SK-N-SH treated with all-trans-retinoic acid at 6 μM for 48 hours (cell line): ENCODE measurements around the gene EPHA1.

ENCODE experiments used
- ATAC-seq: fragments of 200-7000 bp; cut with Tn5 transposase; 3 replicates; pipeline ENCODE4 v1.9.1; 2020; ENCODE audit warnings: mild to moderate bottlenecking, moderate library complexity
- ARNTL ChIP-seq: fragments of 450-650 bp; formaldehyde crosslinking; IDR thresholded peaks from 2 replicates; pipeline ENCODE4 v1.5.0; 2020; ENCODE audit warnings: low read depth, mild to moderate bottlenecking, moderate library complexity, borderline replicate concordance
- BACH2 ChIP-seq: fragments of 250-450 bp; sonication (Bioruptor Pico); IDR thresholded peaks from 2 replicates; pipeline ENCODE4 v1.9.0; 2021; ENCODE audit warnings: mild to moderate bottlenecking, borderline replicate concordance
- CSDC2 ChIP-seq: fragments of 250-450 bp; sonication (Bioruptor Pico); IDR thresholded peaks from 2 replicates; pipeline ENCODE4 v1.5.0; 2020; ENCODE audit warnings: mild to moderate bottlenecking, moderate library complexity
- ESRRG ChIP-seq: fragments of 250-450 bp; sonication (Bioruptor Pico); IDR thresholded peaks from 2 replicates; pipeline ENCODE4 v1.6.1; 2021; ENCODE audit warnings: mild to moderate bottlenecking
- GLIS3 ChIP-seq: fragments of 250-450 bp; sonication (Bioruptor Pico); IDR thresholded peaks from 2 replicates; pipeline ENCODE4 v1.5.0; 2020; ENCODE audit warnings: mild to moderate bottlenecking, moderate library complexity
- ISL1 ChIP-seq: fragments of 250-450 bp; sonication (Bioruptor Pico); IDR thresholded peaks from 2 replicates; pipeline ENCODE4 v2.1.2; 2022; ENCODE audit warnings: mild to moderate bottlenecking, moderate library complexity
- OSR1 ChIP-seq: fragments of 250-450 bp; sonication (Bioruptor Pico); IDR thresholded peaks from 2 replicates; pipeline ENCODE4 v1.8.0; 2022; ENCODE audit warnings: moderate library complexity, mild to moderate bottlenecking, inconsistent platforms
- RARB ChIP-seq: fragments of 250-450 bp; sonication (Bioruptor Pico); IDR thresholded peaks from 2 replicates; pipeline ENCODE4 v1.8.0; 2021; ENCODE audit warnings: mild to moderate bottlenecking, moderate library complexity
- SNAI2 ChIP-seq: fragments of 250-450 bp; sonication (Bioruptor Pico); IDR thresholded peaks from 2 replicates; pipeline ENCODE4 v1.5.0; 2020; ENCODE audit warnings: mild to moderate bottlenecking, moderate library complexity
- TCF4 ChIP-seq: fragments of 250-450 bp; sonication (Bioruptor Pico); IDR thresholded peaks from 2 replicates; pipeline ENCODE4 v1.8.0; 2021; ENCODE audit warnings: mild to moderate bottlenecking, moderate library complexity, borderline replicate concordance
- TOX ChIP-seq: fragments of 250-450 bp; sonication (Bioruptor Pico); IDR thresholded peaks from 2 replicates; pipeline ENCODE4 v1.8.0; 2021; ENCODE audit warnings: mild to moderate bottlenecking, moderate library complexity, borderline replicate concordance
- ZC3H10 ChIP-seq: fragments of 250-450 bp; sonication (Bioruptor Pico); IDR thresholded peaks from 2 replicates; pipeline ENCODE4 v1.5.1; 2021; ENCODE audit warnings: mild to moderate bottlenecking, moderate library complexity
- ZFP3 ChIP-seq: fragments of 250-450 bp; sonication (Bioruptor Pico); IDR thresholded peaks from 2 replicates; pipeline ENCODE4 v1.5.0; 2020; ENCODE audit warnings: mild to moderate bottlenecking, moderate library complexity
- ZFP30 ChIP-seq: fragments of 450-650 bp; formaldehyde crosslinking; IDR thresholded peaks from 2 replicates; pipeline ENCODE4 v1.5.0; 2022; ENCODE audit warnings: mild to moderate bottlenecking, moderate library complexity
- ZNF565 ChIP-seq: fragments of 450-650 bp; formaldehyde crosslinking; conservative IDR thresholded peaks from 2 replicates; pipeline ENCODE4 v1.5.0; 2020; ENCODE audit warnings: low read depth, mild to moderate bottlenecking, moderate library complexity
- ZNF70 ChIP-seq: fragments of 450-650 bp; formaldehyde crosslinking; IDR thresholded peaks from 2 replicates; pipeline ENCODE4 v1.5.0; 2020; ENCODE audit warnings: mild to moderate bottlenecking, moderate library complexity
- ZNF8 ChIP-seq: fragments of 450-650 bp; formaldehyde crosslinking; IDR thresholded peaks from 2 replicates; pipeline ENCODE4 v1.5.0; 2020; ENCODE audit warnings: mild to moderate bottlenecking, moderate library complexity
- TF ChIP-seq, protein P1 (sequence below): fragments of 250-450 bp; sonication (Bioruptor Pico); IDR thresholded peaks from 2 replicates; pipeline ENCODE4 v1.8.0; 2020; ENCODE audit warnings: mild to moderate bottlenecking, moderate library complexity, borderline replicate concordance
- TF ChIP-seq, protein P2 (sequence below): fragments of 250-450 bp; sonication (Bioruptor Pico); IDR thresholded peaks from 2 replicates; pipeline ENCODE4 v1.8.0; 2021; ENCODE audit warnings: low read depth, mild to moderate bottlenecking, moderate library complexity, borderline replicate concordance

EPHA1 gene

DNA sequence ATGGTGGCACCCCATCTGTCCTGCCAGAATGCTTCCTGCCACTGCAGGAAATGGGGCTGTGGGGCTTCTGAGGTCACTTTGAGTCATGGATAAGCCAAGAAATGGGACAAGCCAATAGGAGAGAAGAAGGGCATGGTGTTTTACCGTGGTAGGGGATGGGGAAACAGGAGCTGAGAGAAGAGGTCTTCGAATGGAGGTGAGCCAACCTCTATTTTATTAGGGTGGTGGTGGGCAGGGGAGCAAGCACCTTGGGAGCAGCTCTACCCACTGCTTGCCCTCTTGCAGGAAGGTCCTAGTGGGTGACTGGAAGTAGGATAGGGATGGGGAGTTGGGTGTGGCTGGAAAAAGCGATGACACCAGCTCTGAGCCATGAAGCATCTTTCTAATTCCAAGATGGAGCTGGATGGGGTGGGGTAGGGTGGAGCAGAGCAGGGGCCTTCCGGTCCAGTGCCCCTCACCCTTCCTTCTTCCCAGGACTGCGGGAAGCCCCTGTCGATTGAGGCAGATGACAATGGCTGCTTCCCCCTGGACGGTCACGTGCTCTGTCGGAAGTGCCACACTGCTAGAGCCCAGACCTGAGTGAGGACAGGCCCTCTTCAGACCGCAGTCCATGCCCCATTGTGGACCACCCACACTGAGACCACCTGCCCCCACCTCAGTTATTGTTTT is 18.4 kb downstream of the EPHA1 start:
- ATAC-seq = no peak
- 0 out of 2 replicates have a peak, but pooled peaks have one; percentile 13 for TF ChIP-seq TOX (CRISPR knock-in tag)
- TF ChIP-seq RARB = peak; percentile 69; the same call in 1 of the 2 replicates
- no peak for TF ChIP-seq TCF4 (CRISPR knock-in tag)
- no peak for TF ChIP-seq ISL1
- peak; percentile 81 for TF ChIP-seq ZC3H10 (CRISPR knock-in tag)

DNA sequence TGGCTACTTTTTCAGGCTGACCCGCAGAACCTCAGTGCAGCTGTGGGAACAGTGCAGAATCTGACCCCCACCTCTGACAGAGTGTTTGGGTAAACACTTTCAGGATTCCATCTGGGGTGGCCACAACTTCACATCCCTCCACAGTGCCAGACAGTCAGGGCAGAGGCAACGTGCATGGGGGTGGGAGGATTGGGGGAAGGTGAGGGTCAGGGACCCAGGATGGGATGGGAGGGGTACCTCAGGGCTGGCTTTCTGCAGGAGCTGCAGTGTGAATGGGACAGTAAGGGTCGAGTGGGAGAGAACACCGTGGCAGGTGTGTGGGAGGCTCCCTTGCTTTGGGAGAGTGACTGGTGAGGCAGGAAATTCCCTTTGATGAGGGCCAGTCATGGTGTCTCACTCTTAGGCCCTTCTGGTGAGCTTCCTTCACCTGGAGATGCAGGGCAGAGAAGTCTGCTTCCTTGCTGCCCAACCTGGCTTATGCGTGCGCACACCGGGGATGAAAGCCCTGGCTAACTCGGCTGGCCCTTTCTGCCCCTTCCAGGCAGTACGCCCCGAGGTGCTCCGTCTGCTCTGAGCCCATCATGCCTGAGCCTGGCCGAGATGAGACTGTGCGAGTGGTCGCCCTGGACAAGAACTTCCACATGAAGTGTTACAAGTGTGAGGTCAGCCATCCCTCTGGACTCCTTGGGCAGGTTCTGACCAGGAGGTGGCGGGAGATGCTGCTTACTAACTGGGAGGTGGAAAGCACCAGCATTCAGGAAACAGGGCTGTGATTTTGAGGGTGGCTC is 19.1 kb downstream of the EPHA1 start:
- ATAC-seq = no peak

GRCh38 chr7:143388491-143389101 is 20.1 kb downstream of the EPHA1 start:
- TF ChIP-seq ZNF8 (CRISPR knock-in tag) (no peak), CSDC2 (CRISPR knock-in tag) (no peak), RARB (no peak), ARNTL (no peak), ISL1 (no peak)

More for the DNA sequence above, 19.1 kb downstream of the EPHA1 start:
- TF ChIP-seq ZC3H10 (CRISPR knock-in tag) (peak; percentile 68; the same call in 1 of the 2 replicates), ZFP30 (CRISPR knock-in tag) (no peak)
- TF ChIP-seq, protein P1, sequence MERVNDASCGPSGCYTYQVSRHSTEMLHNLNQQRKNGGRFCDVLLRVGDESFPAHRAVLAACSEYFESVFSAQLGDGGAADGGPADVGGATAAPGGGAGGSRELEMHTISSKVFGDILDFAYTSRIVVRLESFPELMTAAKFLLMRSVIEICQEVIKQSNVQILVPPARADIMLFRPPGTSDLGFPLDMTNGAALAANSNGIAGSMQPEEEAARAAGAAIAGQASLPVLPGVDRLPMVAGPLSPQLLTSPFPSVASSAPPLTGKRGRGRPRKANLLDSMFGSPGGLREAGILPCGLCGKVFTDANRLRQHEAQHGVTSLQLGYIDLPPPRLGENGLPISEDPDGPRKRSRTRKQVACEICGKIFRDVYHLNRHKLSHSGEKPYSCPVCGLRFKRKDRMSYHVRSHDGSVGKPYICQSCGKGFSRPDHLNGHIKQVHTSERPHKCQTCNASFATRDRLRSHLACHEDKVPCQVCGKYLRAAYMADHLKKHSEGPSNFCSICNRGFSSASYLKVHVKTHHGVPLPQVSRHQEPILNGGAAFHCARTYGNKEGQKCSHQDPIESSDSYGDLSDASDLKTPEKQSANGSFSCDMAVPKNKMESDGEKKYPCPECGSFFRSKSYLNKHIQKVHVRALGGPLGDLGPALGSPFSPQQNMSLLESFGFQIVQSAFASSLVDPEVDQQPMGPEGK = peak; percentile 46; the same call in 1 of the 2 replicates

DNA sequence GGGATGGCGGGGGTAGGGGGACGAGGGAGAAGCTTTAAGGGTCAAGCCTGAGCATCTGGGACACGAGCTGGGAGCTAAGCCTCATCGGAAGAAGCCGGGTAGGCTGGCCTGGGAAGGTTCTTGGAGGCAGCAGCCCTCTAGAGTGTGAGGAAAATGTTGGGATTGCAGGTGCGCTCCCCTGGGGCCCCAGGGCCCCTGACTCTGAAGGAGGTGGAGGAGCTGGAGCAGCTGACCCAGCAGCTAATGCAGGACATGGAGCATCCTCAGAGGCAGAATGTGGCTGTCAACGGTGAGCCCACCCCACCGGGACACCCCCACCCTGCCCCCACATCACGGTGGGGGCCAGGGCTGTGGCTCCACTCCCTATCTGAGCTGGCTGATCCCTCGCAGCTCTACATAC is 20.6 kb downstream of the EPHA1 start:
- ATAC-seq = no peak
- no peak for TF ChIP-seq ZNF70
- no peak for TF ChIP-seq ZNF565
- TF ChIP-seq ISL1 = no peak
- no peak for TF ChIP-seq BACH2
- no peak for TF ChIP-seq ZNF8 (CRISPR knock-in tag)
- TF ChIP-seq TCF4 (CRISPR knock-in tag) = no peak
- TF ChIP-seq ZC3H10 (CRISPR knock-in tag) = no peak
- no peak for TF ChIP-seq ESRRG (CRISPR knock-in tag)

More at GRCh38 chr7:143388491-143389101, 20.1 kb downstream of the EPHA1 start:
- peak; percentile 0 for ATAC-seq

GRCh38 chr7:143387156-143387975 is 21.3 kb downstream of the EPHA1 start:
- TF ChIP-seq ZC3H10 (CRISPR knock-in tag) (peak; percentile 72), RARB (0 out of 2 replicates have a peak, but pooled peaks have one; percentile 27), ZFP3 (CRISPR knock-in tag) (0 out of 2 replicates have a peak, but pooled peaks have one; percentile 20)
- TF ChIP-seq, protein P2, sequence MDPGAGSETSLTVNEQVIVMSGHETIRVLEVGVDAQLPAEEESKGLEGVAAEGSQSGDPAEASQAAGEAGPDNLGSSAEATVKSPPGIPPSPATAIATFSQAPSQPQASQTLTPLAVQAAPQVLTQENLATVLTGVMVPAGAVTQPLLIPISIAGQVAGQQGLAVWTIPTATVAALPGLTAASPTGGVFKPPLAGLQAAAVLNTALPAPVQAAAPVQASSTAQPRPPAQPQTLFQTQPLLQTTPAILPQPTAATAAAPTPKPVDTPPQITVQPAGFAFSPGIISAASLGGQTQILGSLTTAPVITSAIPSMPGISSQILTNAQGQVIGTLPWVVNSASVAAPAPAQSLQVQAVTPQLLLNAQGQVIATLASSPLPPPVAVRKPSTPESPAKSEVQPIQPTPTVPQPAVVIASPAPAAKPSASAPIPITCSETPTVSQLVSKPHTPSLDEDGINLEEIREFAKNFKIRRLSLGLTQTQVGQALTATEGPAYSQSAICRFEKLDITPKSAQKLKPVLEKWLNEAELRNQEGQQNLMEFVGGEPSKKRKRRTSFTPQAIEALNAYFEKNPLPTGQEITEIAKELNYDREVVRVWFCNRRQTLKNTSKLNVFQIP (CRISPR knock-in tag) = no peak
- peak; percentile 1 for ATAC-seq

DNA sequence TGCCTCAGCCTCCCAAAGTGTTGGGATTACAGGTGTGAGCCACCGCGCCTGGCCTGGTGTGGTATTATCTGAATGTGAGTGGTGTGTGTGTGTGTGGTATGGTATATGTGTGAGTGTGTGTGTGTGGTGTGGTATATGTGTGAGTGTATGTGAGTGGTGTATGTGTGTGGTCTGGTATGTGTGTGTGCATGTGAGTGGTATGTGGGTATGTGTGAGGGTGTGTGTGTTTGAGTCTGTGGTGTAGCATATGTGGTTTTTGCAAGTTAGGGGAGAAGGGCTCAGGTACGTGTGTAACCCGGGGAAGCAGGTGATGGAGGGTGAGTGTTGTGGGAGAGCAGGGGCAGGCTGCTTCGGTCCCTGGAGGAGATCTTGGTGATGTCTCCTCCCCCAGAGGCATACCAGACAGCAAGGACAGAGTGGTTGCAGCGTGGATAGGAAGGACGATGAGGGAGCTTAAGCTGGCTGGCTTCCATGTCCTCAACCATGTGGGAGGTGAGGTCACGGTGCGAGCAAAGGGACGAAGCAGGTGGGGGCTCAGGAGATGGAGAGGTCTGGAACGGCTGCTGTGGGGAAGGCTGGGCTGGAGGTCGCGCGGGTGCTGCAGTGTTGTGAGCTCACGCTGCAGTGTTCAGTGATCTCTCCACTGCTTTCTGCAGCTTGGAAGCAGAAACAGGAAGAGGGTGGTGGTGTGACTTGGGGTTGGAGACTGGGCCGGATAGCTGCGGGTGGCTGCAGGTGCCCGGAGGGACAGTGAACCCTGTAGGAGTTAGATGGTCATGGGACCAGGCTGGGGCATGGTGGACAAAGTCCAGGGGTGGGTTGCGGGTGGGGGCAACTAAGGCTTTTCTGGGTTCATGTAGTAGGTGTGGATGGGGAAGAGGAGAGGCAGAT is 22.5 kb downstream of the EPHA1 start:
- ATAC-seq = no peak

More for the DNA sequence above, 22.5 kb downstream of the EPHA1 start:
- TF ChIP-seq, protein P1 = peak; percentile 54; the same call in 1 of the 2 replicates
- TF ChIP-seq RARB (peak; percentile 62; the same call in 1 of the 2 replicates), GLIS3 (CRISPR knock-in tag) (no peak), SNAI2 (CRISPR knock-in tag) (no peak), OSR1 (CRISPR knock-in tag) (no peak)
